ENCODE data around the gene SUPT4H1. TPM values are rescaled to one million over a fixed set of nuclear protein-coding genes. Genes with fewer than 3 reads are reported as not detected.
"Not testable (repeated sequence)": the region's sequence is repeated elsewhere in the genome, so short reads cannot be mapped to it uniquely, and the experiment has no call there.

SUPT4H1 gene
- total and polyA plus RNA-seq, 2 of the 4 experiments (the other 2 are of a cell fraction), result 51.6 to 129 TPM

DNA sequence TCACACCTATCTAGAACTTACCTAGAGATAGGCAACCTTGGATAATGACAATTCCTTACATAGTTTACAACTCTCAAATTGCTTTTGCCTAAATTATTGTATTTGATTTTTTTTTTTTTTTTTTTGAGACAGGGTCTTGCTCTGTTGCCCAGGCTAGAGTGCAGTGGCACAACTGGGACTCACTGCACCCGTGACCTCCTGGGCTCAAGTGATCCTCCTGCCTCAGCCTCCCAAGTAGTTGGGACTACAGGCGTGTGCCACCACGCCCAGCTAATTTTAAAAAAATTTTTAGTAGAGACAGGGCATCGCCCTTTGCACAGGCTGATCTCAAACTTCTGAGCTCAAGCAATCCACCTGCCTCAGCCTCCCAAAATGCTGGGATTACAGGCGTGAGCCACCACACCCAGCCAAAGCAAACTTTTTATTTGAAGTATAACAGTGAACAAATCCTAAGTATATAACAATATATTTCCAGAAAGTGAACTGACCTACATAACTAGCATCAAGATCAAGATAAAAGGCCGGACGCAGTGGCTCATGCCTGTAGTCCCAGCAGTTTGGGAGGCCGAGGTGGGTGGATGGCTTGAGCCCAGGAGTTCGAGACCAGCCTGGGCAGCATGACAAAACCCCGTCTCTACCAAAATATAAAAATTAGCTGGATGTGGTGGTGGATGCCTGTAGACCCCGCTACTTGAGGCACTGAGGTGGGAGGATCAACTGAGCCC, 10.7 kb downstream of the SUPT4H1 start:
- H3K9me1 ChIP-seq (ENCODE audit: insufficient read depth, low read length), result peaks cover 35% of the 10 kb centered on the region
- intact Hi-C loops (cut with micrococcal nuclease); DNase-seq; ATAC-seq (ENCODE audit: low read depth); H3K4me2 ChIP-seq (ENCODE audit: low read depth, low read length); H3K18ac ChIP-seq (ENCODE audit: low read depth, low read length); H2BK120ac ChIP-seq (ENCODE audit: low read depth, low read length); BruUV-seq (replicated peaks); H3K4me3 ChIP-seq (ENCODE audit: insufficient read depth, low read depth, low read length); H2AK5ac ChIP-seq (ENCODE audit: low read depth, low read length); H4K5ac ChIP-seq (ENCODE audit: low read depth, low read length); H4K91ac ChIP-seq (ENCODE audit: insufficient read depth, low read depth, low read length); H3K56ac ChIP-seq (ENCODE audit: extremely low read depth, insufficient read depth, low read length); H2AK9ac ChIP-seq (replicated peaks; ENCODE audit: low read depth, low read length, poor library complexity); H3K27me3 ChIP-seq (ENCODE audit: control insufficient read depth, insufficient read depth, low read length); H3K14ac ChIP-seq (replicated peaks; ENCODE audit: low read depth, low read length); H4K20me1 ChIP-seq (ENCODE audit: insufficient read depth, low read length); H2BK15ac ChIP-seq (ENCODE audit: low read depth, low read length); H2BK5ac ChIP-seq (ENCODE audit: low read depth, low read length, poor library complexity, severe bottlenecking); H3K9me3 ChIP-seq (ENCODE audit: control insufficient read depth, insufficient read depth, low read length); H2BK20ac ChIP-seq (ENCODE audit: low read depth, low read length); H3K4ac ChIP-seq (ENCODE audit: low read depth, low read length); H3K9ac ChIP-seq (ENCODE audit: low read depth, low read length); H3K27ac ChIP-seq (ENCODE audit: insufficient read depth, low read length); H2AFZ ChIP-seq (replicated peaks; ENCODE audit: low read length, poor library complexity); H3K23ac ChIP-seq (ENCODE audit: low read depth, low read length); CTCF ChIA-PET; H4K8ac ChIP-seq (ENCODE audit: low read depth in 2 of 2, low read length in 2 of 2); dilution Hi-C loops (cut with HindIII; ENCODE audit: low sequenced_read_pairs, unreplicated experiment): not testable (repeated sequence)
- no CpG with 5 or more reads among the region's 11 CpGs for WGBS, 2 experiments (ENCODE audit: extremely low coverage in 2 of 2, insufficient read length in 1 of 2)
- H3K4me1 ChIP-seq (ENCODE audit: control insufficient read depth, insufficient read depth, low read length), result peaks cover 32% of the 10 kb centered on the region
- H3K36me3 ChIP-seq (ENCODE audit: control insufficient read depth, insufficient read depth, low read length), result peaks cover 25% of the 10 kb centered on the region
- H3K79me1 ChIP-seq (ENCODE audit: low read depth in 1 of 2, low read length in 2 of 2), result peaks cover 12 to 24% of the 10 kb centered on the region in 2 experiments
- in situ Hi-C loops (cut with MboI; ENCODE audit: low sequenced_read_pairs), result loop anchor here (25.0 kb wide), 1 partner anchor 479 kb away; the partner anchor contains the start of gene MRPS23
- POLR2A ChIA-PET (ENCODE audit: unreplicated experiment), result interaction anchor here (2.2 kb wide), 1 partner anchor 11 kb away, joined by 6 read pairs; the partner anchor contains the start of gene SUPT4H1

Measured in IMR-90 (cell line).